ENCODE results near the gene SVOP.
A peak's percentile ranks its signal among the peaks of the same experiment; 100 is the strongest.
"Not testable (repeated sequence)": the region's sequence is repeated elsewhere in the genome, so short reads cannot be mapped to it uniquely, and the experiment has no call there.

The SVOP gene

GRCh38 chr12:109020796-109021380 lies at the start of gene SVOP:
Gene SVOP, minus strand, starts transcription at chr12:109021068. Its CDS starts 200 bp downstream, at chr12:109020868.
- DNase-seq (peak; percentile 51), ATAC-seq (no peak)

DNA sequence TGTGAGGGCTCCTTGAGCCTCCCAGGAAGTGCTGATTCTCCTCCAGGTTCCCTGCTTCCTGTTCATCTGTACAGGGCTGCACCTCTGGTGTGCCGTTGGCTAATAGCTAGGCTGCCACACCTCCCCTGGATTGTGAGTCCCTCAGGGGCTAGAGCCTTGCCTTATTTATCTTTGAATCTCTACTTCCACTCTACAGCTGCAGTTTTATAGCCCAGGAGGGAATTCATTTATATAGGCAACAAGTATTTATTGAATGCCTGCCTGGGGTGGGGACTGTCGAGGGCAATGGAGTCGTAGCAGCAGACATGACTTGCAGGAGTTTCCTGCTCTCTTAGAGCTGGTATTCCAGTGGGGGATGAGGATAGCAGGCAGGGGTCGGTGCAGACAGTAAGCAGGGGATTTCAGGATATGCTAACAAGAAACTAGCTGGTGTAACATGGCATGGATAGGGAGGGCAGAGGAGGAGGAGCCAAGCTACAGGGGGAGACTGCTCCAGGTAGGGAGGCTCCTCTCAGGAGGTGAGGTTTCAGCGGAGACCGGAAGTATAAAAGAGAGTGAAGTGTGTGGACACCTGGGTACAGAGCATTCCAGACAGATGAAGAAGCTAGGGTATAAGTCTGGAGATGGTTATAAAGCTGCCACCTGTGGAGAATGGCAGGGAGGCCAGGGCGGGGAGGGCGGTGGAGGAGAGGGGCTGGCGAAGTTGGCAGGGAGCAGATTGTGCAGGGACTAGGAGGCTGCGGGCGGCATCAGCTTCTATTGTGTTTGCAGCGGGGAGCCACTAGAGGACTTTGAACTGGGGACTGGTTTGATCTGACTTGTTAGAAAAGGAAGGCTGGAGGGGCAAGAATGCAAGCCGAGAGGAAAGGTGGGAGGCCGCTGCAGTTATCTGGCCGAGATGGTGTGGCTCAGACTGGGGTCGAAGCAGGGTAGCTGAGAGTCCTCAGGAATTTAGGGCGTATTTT lies 48.7 kb upstream of the SVOP start:
- DNase-seq (no peak), ATAC-seq (no peak)

- ATAC-seq (no peak), DNase-seq (no peak)
These were observed 45.0 kb upstream of the SVOP start for GRCh38 chr12:109065853-109066193.

DNA sequence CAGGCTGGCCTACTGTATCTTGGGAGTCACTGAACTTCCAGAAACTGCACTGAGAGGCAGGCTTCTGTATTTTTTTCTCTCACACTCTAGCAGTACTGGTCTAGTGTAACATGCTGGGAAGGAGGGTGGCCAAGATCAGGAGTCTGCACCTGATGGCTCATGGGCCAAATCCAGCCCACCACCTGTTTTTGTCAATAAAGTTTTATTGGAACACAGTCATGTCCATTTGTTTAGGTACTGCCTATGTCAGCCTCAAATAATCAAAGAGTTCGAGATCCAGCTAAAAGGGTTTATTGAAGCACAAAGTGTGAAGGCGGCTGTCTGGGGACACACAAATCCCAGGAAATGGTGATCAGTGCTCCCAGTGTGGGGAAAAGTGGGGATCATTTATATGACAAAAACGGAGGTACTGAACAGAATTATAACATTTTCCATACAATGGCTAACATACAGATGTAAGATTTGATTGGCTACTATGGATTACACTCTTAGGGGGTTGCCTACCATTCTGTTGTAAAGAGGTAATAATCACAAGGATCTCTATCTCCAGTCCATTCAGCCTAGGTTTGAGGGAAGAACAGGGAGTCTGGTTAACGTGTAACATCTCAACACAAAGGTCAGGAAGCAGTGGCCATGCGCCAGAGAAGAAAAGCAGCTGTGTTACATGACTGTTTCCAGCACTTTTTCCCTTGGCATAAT lies 44.4 kb upstream of the SVOP start:
- ATAC-seq (no peak), DNase-seq (no peak)

DNA sequence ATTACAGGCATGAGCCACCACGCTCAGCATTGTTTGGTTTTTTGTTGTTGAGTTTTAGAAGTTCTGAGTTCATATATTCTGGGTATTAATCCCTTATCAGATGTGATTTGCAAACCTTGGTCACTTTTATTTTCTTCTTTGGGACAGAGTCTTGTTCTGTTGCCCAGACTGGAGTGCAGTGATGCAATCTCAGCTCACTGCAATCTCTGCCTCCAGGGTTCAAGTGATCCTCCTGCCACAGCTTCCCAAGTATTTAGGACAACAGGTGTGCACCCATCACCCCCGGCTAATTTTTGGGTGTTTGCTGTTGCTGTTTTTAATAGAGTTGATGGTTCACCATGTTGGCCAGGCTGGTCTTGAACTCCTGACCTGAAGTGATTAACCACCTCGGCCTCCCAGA lies 43.3 kb upstream of the SVOP start:
- no peak for ATAC-seq
- DNase-seq: no peak

DNA sequence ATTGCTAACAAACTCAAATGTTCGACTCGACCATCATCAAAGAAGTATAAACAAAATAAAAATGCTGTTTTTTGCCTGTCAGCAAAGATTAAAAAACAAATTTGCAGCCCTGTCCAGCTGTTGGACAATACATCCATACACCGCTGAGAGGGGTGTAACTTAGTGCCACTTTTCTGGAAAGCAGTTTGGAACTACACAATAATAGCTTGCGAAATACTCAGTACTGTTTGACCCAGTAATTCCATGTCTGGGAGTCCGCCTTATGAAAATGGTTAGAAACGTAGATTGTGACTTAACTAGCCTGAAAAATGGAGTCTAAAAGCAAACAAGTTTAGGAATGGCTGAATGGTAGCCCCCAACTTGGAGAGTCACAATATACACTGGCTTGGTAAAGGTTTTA lies 37.9 kb upstream of the SVOP start:
- no peak for ATAC-seq
- no peak for DNase-seq

DNA sequence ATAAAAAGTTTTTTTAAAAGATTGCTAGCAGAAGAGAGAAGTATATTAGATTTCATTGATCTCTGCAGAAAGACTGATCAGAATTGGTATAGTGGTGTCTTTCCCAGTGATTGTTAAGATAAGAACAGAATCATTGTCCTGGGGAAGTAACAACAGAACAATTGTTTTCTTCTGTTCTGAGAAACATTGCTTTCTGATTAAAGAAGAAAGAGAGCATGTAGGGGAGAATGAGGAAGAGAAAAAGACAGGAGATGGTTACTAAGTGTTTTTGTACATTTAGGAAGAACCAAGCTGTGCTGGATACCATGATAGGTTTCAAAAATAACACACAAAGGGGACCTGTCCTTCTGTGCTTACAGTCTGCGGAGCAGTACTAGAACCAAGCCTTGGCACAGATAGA lies 36.5 kb upstream of the SVOP start:
- ATAC-seq: no peak

GRCh38 chr12:109056891-109057290 lies 36.0 kb upstream of the SVOP start:
- no peak for ATAC-seq
- no peak for DNase-seq

More for the DNA sequence above, 36.5 kb upstream of the SVOP start:
- DNase-seq: no peak

- DNase-seq: no peak
- ATAC-seq: no peak
These were observed 33.7 kb upstream of the SVOP start for GRCh38 chr12:109054520-109054919.

- ATAC-seq, DNase-seq: not testable (repeated sequence)
These were observed 33.3 kb upstream of the SVOP start for GRCh38 chr12:109054124-109054513.

DNA sequence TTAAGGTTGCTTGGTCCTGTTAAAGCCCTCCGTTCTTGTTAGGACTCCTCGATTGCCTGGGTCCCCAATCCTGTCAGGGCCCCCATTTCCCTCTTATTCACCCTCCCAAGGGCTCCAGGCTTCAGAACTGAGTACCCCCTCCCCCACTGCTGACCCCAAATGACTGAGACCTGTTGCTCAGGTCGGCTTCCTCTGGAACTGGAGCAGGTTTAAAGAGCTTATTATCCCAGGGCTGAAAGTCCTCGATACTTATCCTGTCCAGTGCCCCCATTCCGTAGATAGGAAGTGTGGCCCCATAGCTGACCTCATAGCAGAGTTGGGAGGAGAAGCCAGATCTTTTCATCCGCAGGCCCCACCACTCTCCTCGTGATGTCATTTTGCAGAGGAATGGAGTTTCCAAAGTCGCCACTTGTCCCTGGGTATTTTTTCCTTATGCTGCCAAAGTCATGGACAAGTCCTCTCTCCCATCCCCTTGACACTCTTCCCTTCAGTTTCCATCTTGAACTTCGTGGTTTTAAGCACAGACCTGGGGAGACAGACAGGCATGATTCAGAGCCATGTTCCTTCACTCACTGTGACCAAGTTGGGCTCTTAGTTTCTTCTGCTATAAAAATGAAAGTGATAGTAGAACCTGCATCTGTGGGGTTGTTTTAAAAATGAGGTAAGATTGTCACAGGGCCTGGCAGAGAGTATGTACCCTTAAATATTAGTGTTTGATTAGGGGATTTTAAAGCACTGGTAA lies 32.7 kb upstream of the SVOP start:
- peak; percentile 34 for DNase-seq
- ATAC-seq: peak; percentile 71

GRCh38 chr12:109052414-109053323 lies 31.8 kb upstream of the SVOP start, which contains the start of gene USP30:
Gene USP30, plus strand, starts transcription at chr12:109052576. Its CDS starts 103 bp downstream, at chr12:109052679.
- DNase-seq (peak; percentile 88), ATAC-seq (peak; percentile 85)

- DNase-seq (no peak), ATAC-seq (no peak)
These were observed 31.2 kb upstream of the SVOP start for GRCh38 chr12:109052097-109052413.

DNA sequence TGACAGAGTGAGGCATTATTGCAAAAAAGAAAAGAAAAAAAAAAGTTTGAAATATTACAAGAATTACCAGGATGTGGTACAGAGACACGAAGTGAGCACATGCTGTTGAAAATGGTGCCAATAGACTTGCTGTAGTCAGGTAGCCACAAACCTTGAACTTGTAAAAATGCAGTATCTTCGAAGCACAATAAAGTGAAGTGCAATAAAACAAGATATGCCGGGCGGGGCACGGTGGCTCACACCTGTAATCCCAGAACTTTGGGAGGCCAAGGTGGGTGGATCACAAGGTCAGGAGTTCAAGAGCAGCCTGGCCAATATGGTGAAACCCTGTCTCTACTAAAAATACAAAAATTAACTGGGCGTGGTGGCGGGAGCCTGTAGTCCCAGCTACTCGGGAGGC lies 28.9 kb upstream of the SVOP start:
- not testable (repeated sequence) for DNase-seq

DNA sequence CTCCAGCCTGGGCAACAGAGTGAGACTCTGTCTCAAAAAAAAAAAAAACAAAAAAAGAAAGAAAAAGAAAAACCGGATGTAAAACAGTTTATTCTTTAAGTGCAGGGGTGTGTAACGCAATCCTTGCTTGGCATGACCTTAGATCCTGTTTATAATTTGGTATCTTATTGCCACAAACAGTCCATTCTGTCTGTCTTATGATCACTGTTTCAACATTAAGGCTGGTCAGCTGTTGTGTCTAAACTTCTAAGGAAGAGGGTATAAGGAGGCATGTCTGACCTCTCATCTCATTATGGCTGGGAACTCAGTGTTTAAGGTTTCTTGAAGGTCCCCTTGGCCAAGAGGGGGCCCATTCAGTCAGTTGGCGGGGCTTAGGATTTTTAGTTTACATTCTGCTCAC lies 27.8 kb upstream of the SVOP start:
- DNase-seq, ATAC-seq: not testable (repeated sequence)

More for the DNA sequence above, 28.9 kb upstream of the SVOP start:
- not testable (repeated sequence) for ATAC-seq

DNA sequence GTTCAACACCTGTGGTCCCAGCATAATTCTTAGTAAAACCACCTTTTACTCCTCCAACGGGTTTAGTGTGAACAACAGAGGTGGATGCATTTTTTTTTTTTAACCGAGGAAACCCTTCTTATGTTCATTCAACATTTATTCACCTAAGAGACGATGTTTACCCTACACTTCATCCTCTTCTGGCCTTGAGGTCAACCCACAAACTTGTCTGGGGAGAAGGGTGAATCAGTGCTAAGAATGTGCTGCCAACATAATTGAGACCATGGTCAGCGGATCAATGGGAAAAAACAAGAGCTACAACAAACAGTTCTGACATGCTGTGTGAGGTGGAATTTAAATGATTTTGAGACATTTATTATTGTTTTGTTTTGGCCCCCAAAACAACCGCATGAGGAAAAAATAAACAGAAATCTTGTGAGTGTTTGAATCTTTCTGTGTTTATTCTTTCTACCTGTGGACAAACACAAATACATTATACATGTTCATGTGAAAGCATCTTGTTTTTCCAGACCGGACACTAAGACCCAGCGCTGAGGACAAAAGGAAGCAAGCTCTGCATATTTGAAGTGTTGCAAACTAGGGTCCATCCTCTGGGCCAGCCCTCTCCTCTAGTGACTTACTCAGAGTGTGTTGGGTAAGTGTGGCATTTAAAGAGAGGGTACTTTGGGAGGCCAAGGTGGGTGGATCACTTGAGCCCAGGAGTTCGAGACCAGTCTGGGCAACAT lies 26.4 kb upstream of the SVOP start:
- no peak for DNase-seq

GRCh38 chr12:109044241-109044640 lies 23.4 kb upstream of the SVOP start:
- ATAC-seq: no peak

More for the DNA sequence above, 26.4 kb upstream of the SVOP start:
- ATAC-seq: no peak

GRCh38 chr12:109036975-109037374 lies 16.1 kb upstream of the SVOP start:
- no peak for DNase-seq

More at GRCh38 chr12:109044241-109044640, 23.4 kb upstream of the SVOP start:
- DNase-seq: no peak

GRCh38 chr12:109033239-109034196 lies 12.7 kb upstream of the SVOP start:
- no peak for ATAC-seq

More at GRCh38 chr12:109036975-109037374, 16.1 kb upstream of the SVOP start:
- ATAC-seq: no peak

More at GRCh38 chr12:109033239-109034196, 12.7 kb upstream of the SVOP start:
- no peak for DNase-seq

All from stimulated activated naive CD8-positive, alpha-beta T cell treated with anti-CD3 and anti-CD28 coated beads, Interleukin-15, Interleukin-2, amounts not matched to agents 100 U/mL and 50 U/mL, for 24 hours (primary cell).